ENCODE results near the gene CHRNA4.
A peak's percentile ranks its signal among the peaks of the same experiment; 100 is the strongest.

The CHRNA4 gene

GRCh38 chr20:63318391-63319163, 42.6 kb downstream of the CHRNA4 start:
- no peak for DNase-seq

GRCh38 chr20:63317601-63318291, 43.4 kb downstream of the CHRNA4 start:
- no peak for DNase-seq

GRCh38 chr20:63317061-63317460, 44.1 kb downstream of the CHRNA4 start:
- DNase-seq: no peak

- DNase-seq: no peak
Observed at GRCh38 chr20:63316502-63316921, 44.6 kb downstream of the CHRNA4 start.

GRCh38 chr20:63315731-63316491, 45.2 kb downstream of the CHRNA4 start:
- no peak for DNase-seq

- DNase-seq: no peak
Observed at GRCh38 chr20:63315240-63315689, 45.9 kb downstream of the CHRNA4 start.

GRCh38 chr20:63314566-63315239, 46.4 kb downstream of the CHRNA4 start:
- no peak for DNase-seq

- no peak for DNase-seq
Observed at GRCh38 chr20:63314015-63314471, 47.1 kb downstream of the CHRNA4 start.

- no peak for DNase-seq
Observed at GRCh38 chr20:63313349-63314014, 47.7 kb downstream of the CHRNA4 start.

GRCh38 chr20:63312690-63313348, 48.3 kb downstream of the CHRNA4 start:
- DNase-seq: no peak

GRCh38 chr20:63312273-63312672, 48.9 kb downstream of the CHRNA4 start:
- no peak for DNase-seq

GRCh38 chr20:63311833-63312243, 49.3 kb downstream of the CHRNA4 start:
- DNase-seq: no peak

- no peak for DNase-seq
Observed at GRCh38 chr20:63311186-63311832, 49.8 kb downstream of the CHRNA4 start.

GRCh38 chr20:63310265-63310991, 50.7 kb downstream of the CHRNA4 start:
- DNase-seq: no peak

- DNase-seq: peak; percentile 36 to 44
Observed at GRCh38 chr20:63309261-63310071, 51.7 kb downstream of the CHRNA4 start.

- no peak for DNase-seq
Observed at GRCh38 chr20:63308218-63308911, 52.8 kb downstream of the CHRNA4 start.

GRCh38 chr20:63307538-63308217, 53.5 kb downstream of the CHRNA4 start:
- no peak for DNase-seq
